Stimulated activated CD4-positive, alpha-beta T cell treated with anti-CD3 and anti-CD28 coated beads, Interleukin-15, amount 100 ng/mL, for 24 hours (primary cell): ENCODE measurements around the gene FCHSD2.
"Not testable (repeated sequence)": the region's sequence is repeated elsewhere in the genome, so short reads cannot be mapped to it uniquely, and the experiment has no call there.

Experiments
- DNase-seq: peaks from one replicate; pipeline ENCODE4 v3.0.0-alpha.2; 2020

The FCHSD2 gene

GRCh38 chr11:73116636-73117035 lies 25.5 kb downstream of the FCHSD2 start:
- no peak for DNase-seq

GRCh38 chr11:73114835-73115220 lies 27.3 kb downstream of the FCHSD2 start:
- DNase-seq, result no peak

- no peak for DNase-seq
These were observed 27.8 kb downstream of the FCHSD2 start for GRCh38 chr11:73114110-73114834.

DNA sequence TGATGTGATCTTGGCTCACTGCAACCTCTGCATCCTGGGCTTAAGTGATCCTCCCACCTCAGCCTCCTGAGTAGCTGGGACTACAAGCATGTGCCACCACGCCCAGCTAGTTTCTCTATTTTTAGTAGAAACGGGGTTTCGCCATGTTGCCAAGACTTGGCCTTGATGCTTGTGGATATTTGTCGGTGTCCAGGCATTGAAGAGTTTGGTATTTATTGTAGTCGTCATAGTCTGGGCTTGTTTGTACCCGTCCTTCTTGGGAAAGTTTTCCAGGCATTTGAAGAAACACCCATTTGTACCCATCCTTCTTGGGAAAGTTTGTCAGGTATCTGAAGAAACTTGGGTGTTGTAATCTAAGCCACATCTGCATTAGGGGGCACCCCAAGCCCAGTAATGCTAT lies 28.7 kb downstream of the FCHSD2 start:
- DNase-seq, result no peak

DNA sequence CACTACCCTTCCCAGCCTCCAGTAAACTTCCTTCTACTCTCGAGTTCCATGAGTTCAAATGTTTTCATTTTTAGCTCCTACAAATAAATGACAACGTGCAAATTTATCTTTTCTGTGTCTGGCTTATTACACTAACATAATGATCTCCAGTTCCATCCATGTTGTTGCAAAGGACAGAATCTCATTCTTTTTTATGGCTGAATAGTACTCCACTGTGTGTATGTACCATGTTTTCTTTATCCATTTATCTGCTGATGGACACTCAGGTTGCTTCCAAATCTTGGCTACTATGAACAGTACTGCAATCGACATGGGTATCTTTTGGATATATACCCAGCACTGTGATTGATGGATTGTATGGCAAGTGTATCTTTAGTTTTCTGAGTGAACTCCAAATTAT lies 34.5 kb downstream of the FCHSD2 start:
- no peak for DNase-seq

DNA sequence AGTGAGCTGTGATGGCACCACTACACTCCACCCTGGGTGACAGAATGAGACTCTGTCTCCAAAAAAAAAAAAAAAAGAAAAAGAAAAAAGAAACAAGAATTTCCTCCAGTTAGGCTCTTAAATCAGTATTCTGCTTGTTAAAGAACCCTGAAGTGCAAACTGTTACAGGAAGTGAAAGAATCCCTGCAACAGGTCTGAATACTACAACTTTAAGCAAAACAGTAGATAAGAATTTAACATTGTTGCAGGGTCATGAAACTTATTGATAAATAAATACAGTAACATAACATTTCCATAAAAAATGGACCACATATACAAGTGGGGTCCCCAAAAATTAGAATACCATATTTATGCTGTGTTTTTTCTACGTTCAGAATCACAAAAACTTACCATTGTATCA lies 35.8 kb downstream of the FCHSD2 start:
- no peak for DNase-seq

- no peak for DNase-seq
These were observed 41.5 kb downstream of the FCHSD2 start for GRCh38 chr11:73100578-73100977.

GRCh38 chr11:73099512-73100266 lies 42.4 kb downstream of the FCHSD2 start:
- no peak for DNase-seq

DNA sequence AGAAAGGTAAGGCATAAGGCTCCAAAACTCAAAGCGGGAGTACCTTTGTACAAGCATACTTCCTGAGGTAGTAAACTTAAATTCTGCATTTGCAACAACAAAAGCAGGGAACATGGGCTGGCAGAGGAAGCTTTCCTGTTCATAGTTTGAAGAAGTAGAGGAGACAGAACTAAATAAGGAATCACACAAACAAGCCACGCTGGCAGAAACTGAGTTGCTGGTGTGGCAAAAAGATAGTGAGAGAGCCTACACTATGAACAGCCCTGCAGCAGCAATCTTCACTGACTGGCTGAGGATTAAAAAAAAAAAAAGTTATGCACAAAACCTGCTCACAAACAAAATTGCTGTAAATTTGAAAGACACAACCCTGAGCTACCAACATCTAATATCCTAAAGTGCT lies 46.5 kb downstream of the FCHSD2 start:
- DNase-seq, result no peak

- DNase-seq, result no peak
These were observed 50.4 kb downstream of the FCHSD2 start for GRCh38 chr11:73091521-73092305.

DNA sequence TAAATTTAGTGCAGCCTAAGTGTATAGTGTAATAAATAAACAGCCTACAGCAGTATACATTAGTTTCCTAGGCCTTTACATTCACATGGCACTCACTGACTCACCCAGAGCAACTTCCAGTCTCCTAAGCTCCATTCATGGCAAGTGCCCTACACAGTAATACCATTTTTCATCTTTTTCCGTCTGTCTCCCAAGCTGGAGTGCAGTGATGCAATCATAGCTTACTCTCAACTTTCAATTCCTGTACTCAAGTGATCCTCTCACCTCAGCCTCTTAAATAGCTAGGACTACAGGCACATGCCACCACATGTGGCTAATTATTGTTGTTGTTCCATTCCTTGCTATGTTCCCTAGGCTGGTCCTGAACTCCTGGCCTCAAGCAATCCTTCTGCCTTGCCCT lies 54.4 kb downstream of the FCHSD2 start:
- DNase-seq, result no peak

DNA sequence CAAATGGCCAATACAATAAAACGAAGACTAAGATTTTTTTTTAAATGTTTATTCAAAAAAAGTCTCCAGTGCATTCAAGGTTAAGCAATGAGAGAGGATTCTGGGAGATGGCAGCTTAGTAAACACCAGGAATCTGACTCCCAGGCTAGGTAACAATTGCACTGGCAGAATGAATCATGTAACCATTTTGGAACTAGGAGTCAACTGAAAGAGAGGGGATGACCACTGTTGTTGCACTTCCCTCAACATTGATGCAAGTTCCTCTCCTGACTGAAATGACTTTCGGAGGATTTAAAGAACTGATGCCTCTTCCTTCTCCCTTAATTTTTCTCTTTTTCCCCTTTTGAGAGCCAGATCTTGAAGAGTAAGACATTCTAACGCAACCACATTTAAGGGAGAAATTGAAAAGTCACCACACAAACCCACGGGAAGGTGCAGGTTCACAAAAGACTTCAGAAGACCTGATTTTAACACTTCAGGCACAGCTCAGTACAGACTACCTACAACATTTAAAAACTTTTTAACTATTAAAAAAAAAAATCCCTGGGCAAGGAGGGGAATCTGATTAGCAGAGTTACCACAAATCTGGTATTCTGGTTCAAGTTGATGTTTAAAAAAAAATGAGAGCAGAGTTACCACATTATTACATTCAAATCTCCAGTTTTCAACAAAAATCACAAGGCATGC lies 56.8 kb downstream of the FCHSD2 start:
- DNase-seq, result no peak

- DNase-seq, result no peak
These were observed 63.5 kb downstream of the FCHSD2 start for GRCh38 chr11:73078631-73079030.

- no peak for DNase-seq
These were observed 64.7 kb downstream of the FCHSD2 start for GRCh38 chr11:73077454-73077853.

DNA sequence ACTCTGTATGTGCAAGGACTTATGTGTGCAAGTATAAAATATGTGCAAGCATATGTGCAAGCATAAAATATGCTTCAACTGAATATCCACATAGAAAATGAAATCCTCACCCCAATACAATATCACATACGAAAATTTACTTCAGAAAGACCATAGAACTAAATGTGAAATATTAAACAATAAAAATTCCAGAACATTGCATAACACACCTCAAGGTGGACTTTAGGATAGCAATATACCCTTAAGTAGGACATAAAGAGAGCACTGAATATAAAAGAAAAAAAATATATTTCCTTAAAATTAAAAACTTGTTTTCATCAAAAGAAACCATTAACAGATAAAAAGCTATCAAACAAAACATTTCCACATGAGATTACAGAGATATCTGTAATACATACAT lies 67.8 kb downstream of the FCHSD2 start:
- DNase-seq, result no peak

DNA sequence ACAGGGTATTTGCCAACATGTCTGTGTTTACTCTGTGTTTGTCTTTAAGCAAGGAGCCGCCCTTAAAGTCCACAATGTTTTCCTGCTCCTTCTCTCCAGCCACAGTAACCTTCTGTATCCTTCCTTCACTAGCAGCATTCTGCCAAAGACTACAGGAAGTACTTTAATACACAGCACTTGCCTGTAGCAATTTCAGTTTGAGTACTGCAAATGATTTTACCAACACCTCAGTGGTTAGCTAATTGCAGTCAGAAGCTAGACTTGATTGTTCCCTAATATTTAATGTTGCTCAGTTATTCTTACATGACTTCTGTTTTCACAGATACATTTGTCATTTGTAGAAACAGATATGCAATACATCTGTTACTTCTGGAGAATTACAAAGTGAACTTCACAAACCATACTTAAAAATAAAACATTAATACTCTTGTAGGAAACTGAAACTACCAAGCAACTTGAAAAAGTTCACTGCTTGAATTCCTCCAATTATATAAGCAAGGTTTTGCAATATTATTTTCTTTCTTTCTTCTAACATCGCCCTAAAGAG lies 69.1 kb downstream of the FCHSD2 start:
- DNase-seq, result no peak

GRCh38 chr11:73070653-73071052 lies 71.5 kb downstream of the FCHSD2 start:
- no peak for DNase-seq

DNA sequence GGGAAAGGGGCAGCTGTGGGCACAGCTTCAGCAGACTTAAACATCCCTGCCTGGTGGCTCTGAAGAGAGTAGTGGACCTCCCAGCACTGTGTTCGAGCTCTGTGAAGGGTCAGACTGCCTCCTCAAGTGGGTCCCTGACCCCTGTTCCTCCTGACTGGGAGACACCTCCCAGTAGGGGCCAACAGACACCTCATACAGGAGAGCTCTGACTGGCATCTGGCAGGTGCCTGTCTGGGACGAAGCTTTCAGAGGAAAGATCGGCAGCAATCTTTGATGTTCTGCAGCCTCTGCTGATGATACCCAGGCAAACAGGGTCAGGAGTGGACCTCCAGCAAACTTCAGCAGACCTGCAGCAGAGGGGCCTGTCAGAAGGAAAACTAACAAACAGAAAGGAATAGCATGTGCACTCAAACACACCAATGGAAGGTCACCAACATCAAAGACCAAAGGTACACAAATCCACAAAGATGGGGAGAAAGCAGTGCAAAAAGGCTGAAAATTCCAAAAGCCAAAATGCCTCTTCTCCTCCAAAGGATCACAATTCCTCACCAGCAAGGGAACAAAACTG lies 80.2 kb downstream of the FCHSD2 start:
- DNase-seq, result not testable (repeated sequence)

GRCh38 chr11:73061434-73061833 lies 80.7 kb downstream of the FCHSD2 start:
- DNase-seq, result not testable (repeated sequence)

- DNase-seq, result no peak
These were observed 82.2 kb downstream of the FCHSD2 start for GRCh38 chr11:73059915-73060314.

DNA sequence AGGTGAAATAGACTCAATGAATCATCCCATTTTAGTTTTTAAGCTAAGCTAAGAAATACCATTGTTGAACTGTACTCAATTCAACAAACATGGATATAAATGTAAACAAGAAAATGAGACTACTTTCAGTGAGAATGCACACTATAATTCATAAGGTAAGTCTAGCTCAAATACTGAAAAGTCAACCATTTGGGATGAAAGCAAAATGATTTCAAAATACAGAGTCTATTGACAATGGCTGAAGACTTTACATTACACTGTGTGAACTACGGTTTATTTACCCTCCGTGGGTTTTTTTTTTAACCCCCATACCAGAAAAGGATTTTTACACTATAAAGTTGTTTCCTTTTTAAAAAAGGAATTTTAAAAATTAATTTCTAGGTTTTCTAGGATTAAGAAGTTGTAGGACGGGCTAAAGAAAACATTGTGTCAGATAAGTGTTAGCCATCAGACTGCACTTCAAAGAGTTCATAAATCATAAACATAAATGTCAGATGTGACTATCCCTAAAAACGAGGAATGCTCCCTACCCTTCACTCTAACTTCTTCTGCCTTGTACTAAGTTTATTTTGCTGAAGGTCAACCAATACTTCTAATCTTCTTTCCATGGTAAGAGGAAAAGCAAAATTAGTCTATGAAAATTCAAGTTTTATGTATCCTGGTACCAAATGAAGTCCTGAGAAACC lies 83.0 kb downstream of the FCHSD2 start:
- no peak for DNase-seq
